ENCODE results near the gene PNISR. TPM values are rescaled to one million over a fixed set of nuclear protein-coding genes. Genes with fewer than 3 reads are reported as not detected.

PNISR gene
- total RNA-seq, 2 experiments from 2014 or later = 163 to 176 TPM

DNA sequence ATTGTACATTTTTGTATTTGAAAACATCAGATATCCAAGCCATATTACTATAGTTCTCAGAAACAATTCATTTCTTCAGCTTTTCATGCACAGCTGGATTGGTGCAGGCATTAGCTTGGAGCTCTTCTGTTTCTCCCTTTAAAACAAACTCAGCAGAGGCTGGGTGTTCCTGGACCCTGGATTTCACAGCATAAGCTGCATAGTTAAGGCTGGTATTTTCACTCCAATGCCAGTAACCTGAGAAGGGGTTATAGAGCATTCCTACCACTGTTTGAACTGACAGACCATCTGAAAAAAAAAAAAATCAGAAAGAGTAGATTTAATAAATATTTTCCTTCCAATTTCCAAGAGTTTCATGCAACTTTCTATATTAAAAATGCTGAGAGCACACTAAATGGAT lies 55.6 kb downstream of the PNISR start:
- POLR2A ChIA-PET = interaction anchor here (0.6 to 0.8 kb wide), 3 partner anchors 11 to 63 kb away, joined by 3 to 4 read pairs (median 4); no protein-coding TSS in a partner anchor
- Histone ChIP-seq H3K36me3 (ENCODE audit: insufficient read depth, low read length) (no peaks in the 10 kb centered on the region), H3K4me1 (ENCODE audit: insufficient read depth, low read length, poor library complexity, severe bottlenecking) (no peaks in the 10 kb centered on the region), H3K9me3 (ENCODE audit: low read length) (no peaks in the 10 kb centered on the region), H4K20me1 (ENCODE audit: insufficient read depth, low read length) (no peaks in the 10 kb centered on the region), H2AFZ (ENCODE audit: low read length) (no peak overlapping the region), H3K79me2 (ENCODE audit: insufficient read depth, low read depth, low read length) (no peaks in the 10 kb centered on the region), H3K4me3 (ENCODE audit: low read depth, low read length, poor library complexity, severe bottlenecking) (no peak overlapping the region), H3K4me2 (ENCODE audit: low read length) (no peak overlapping the region), H3K9me2 (ENCODE audit: insufficient read depth, low read length) (no peaks in the 10 kb centered on the region), H3K27ac (ENCODE audit: low read depth, low read length, poor library complexity, severe bottlenecking) (no peak overlapping the region)
- intact Hi-C loops (cut with micrococcal nuclease; ENCODE audit: unreplicated experiment) = no loop called here
- CTCF ChIA-PET (ENCODE audit: unreplicated experiment) = no interaction called here
- no peak for DNase-seq (ENCODE audit: low spot score)
- no TSS peak for BruUV-seq (replicated peaks)
- TF ChIP-seq, protein P1, sequence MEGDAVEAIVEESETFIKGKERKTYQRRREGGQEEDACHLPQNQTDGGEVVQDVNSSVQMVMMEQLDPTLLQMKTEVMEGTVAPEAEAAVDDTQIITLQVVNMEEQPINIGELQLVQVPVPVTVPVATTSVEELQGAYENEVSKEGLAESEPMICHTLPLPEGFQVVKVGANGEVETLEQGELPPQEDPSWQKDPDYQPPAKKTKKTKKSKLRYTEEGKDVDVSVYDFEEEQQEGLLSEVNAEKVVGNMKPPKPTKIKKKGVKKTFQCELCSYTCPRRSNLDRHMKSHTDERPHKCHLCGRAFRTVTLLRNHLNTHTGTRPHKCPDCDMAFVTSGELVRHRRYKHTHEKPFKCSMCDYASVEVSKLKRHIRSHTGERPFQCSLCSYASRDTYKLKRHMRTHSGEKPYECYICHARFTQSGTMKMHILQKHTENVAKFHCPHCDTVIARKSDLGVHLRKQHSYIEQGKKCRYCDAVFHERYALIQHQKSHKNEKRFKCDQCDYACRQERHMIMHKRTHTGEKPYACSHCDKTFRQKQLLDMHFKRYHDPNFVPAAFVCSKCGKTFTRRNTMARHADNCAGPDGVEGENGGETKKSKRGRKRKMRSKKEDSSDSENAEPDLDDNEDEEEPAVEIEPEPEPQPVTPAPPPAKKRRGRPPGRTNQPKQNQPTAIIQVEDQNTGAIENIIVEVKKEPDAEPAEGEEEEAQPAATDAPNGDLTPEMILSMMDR (conservative IDR thresholded peaks at IDR 0.05; ENCODE audit: low read length) = no peak
- no peak for TF ChIP-seq EZH2phosphoT487 (IDR thresholded peaks at IDR 0.05; ENCODE audit: borderline replicate concordance, low read depth, low read length)

DNA sequence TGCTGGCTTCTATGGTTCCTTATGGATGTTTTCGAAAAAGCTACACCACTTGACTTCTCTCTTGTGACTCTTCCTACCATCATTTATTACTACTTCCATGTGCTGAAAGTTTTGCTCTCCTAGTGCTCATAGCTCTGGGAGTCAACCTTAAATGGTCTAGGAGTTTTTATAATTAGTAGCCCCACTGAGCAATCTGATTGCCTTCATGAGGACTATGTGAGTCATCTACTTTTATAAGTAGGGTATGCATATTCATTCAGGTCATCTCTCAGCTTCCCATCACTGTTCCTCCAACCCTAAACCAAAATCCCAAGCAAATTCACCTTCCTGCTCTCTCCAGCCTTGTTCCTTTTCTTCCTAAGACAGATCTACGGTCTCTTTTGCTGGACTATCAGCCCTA lies 58.3 kb downstream of the PNISR start:
- POLR2A ChIA-PET = no interaction called here

DNA sequence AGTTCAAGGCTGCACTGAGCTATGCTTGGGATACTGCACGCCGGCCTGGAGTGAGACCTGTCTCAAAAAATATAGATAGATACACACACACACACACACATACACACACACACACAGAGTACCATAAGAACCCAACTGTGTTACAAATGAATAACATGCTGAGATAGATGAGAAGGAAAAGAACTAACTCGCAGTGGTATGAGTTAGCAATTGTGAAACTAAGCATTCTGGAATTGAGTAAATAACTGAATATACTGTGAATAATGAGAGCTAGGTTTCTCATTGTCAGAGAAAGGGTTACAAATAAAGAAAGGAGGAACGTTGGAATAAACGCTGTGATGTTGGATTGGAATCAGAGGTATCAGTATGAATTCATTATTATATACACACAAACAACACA lies 61.1 kb downstream of the PNISR start:
- no TSS peak for BruUV-seq (replicated peaks)
- Histone ChIP-seq H3K9me2 (ENCODE audit: insufficient read depth, low read length) (no peaks in the 10 kb centered on the region), H3K4me3 (ENCODE audit: low read depth, low read length, poor library complexity, severe bottlenecking) (no peak overlapping the region), H3K27ac (ENCODE audit: low read depth, low read length, poor library complexity, severe bottlenecking) (no peak overlapping the region), H3K4me1 (ENCODE audit: insufficient read depth, low read length, poor library complexity, severe bottlenecking) (no peaks in the 10 kb centered on the region), H2AFZ (ENCODE audit: low read length) (no peak overlapping the region), H3K4me2 (ENCODE audit: low read length) (no peak overlapping the region), H3K9me3 (ENCODE audit: low read length) (no peaks in the 10 kb centered on the region), H4K20me1 (ENCODE audit: insufficient read depth, low read length) (no peaks in the 10 kb centered on the region), H3K36me3 (ENCODE audit: insufficient read depth, low read length) (no peaks in the 10 kb centered on the region), H3K79me2 (ENCODE audit: insufficient read depth, low read depth, low read length) (no peaks in the 10 kb centered on the region)
- ChIA-PET CTCF (ENCODE audit: unreplicated experiment) (no interaction called here), POLR2A (no interaction called here)
- TF ChIP-seq, protein P1 (conservative IDR thresholded peaks at IDR 0.05; ENCODE audit: low read length) = no peak
- no peak for TF ChIP-seq EZH2phosphoT487 (IDR thresholded peaks at IDR 0.05; ENCODE audit: borderline replicate concordance, low read depth, low read length)
- no peak for DNase-seq (ENCODE audit: low spot score)
- intact Hi-C loops (cut with micrococcal nuclease; ENCODE audit: unreplicated experiment) = no loop called here

More for the DNA sequence above, 58.3 kb downstream of the PNISR start:
- intact Hi-C loops (cut with micrococcal nuclease; ENCODE audit: unreplicated experiment) = no loop called here
- Histone ChIP-seq H3K27ac (ENCODE audit: low read depth, low read length, poor library complexity, severe bottlenecking) (no peak overlapping the region), H3K4me1 (ENCODE audit: insufficient read depth, low read length, poor library complexity, severe bottlenecking) (no peaks in the 10 kb centered on the region), H3K4me3 (ENCODE audit: low read depth, low read length, poor library complexity, severe bottlenecking) (no peak overlapping the region), H3K9me2 (ENCODE audit: insufficient read depth, low read length) (no peaks in the 10 kb centered on the region), H3K4me2 (ENCODE audit: low read length) (no peak overlapping the region), H3K9me3 (ENCODE audit: low read length) (no peaks in the 10 kb centered on the region), H4K20me1 (ENCODE audit: insufficient read depth, low read length) (no peaks in the 10 kb centered on the region), H3K79me2 (ENCODE audit: insufficient read depth, low read depth, low read length) (no peaks in the 10 kb centered on the region), H3K36me3 (ENCODE audit: insufficient read depth, low read length) (no peaks in the 10 kb centered on the region), H2AFZ (ENCODE audit: low read length) (no peak overlapping the region)
- DNase-seq (ENCODE audit: low spot score) = no peak
- CTCF ChIA-PET (ENCODE audit: unreplicated experiment) = no interaction called here
- no peak for TF ChIP-seq EZH2phosphoT487 (IDR thresholded peaks at IDR 0.05; ENCODE audit: borderline replicate concordance, low read depth, low read length)
- no TSS peak for BruUV-seq (replicated peaks)

All from OCI-LY7 (cell line).